Measurements from ENCODE around the gene FAM171A1.

Gene FAM171A1

GRCh38 chr10:15325944-15326284 is 45.2 kb downstream of the FAM171A1 start:
- Histone ChIP-seq H3K4me3 (ENCODE audit: low read depth in 1 of 2, low read length in 2 of 2) (no peak overlapping the region), H3K4me1 (ENCODE audit: control insufficient read depth in 1 of 2, insufficient read depth in 2 of 2, low read length in 2 of 2) (peaks cover 9 to 19% of the 10 kb centered on the region in 2 donors), H3K9me3 (ENCODE audit: control insufficient read depth in 1 of 2, low read length in 2 of 2) (no peaks in the 10 kb centered on the region), H3K27me3 (ENCODE audit: low read depth, low read length) (no peaks in the 10 kb centered on the region), H3K27ac (ENCODE audit: low read length) (no peak overlapping the region), H3K36me3 (ENCODE audit: control insufficient read depth in 1 of 2, insufficient read depth in 2 of 2, low read length in 2 of 2) (no peaks in the 10 kb centered on the region)

- Histone ChIP-seq H3K27ac (ENCODE audit: low read length) (no peak overlapping the region), H3K4me3 (ENCODE audit: low read depth in 1 of 2, low read length in 2 of 2) (no peak overlapping the region)
Measured at GRCh38 chr10:15325243-15325943, 45.7 kb downstream of the FAM171A1 start.

GRCh38 chr10:15324611-15325010 is 46.5 kb downstream of the FAM171A1 start:
- no peaks in the 10 kb centered on the region for H3K36me3 ChIP-seq (ENCODE audit: control insufficient read depth in 1 of 2, insufficient read depth in 2 of 2, low read length in 2 of 2)
- peaks cover 10 to 12% of the 10 kb centered on the region in 2 donors for H3K4me1 ChIP-seq (ENCODE audit: control insufficient read depth in 1 of 2, insufficient read depth in 2 of 2, low read length in 2 of 2)
- no peak overlapping the region for H3K4me3 ChIP-seq (ENCODE audit: low read depth in 1 of 2, low read length in 2 of 2)
- no peaks in the 10 kb centered on the region for H3K27me3 ChIP-seq (ENCODE audit: low read depth, low read length)
- H3K27ac ChIP-seq (ENCODE audit: low read length): no peak overlapping the region
- H3K9me3 ChIP-seq (ENCODE audit: control insufficient read depth in 1 of 2, low read length in 2 of 2): no peaks in the 10 kb centered on the region

More at GRCh38 chr10:15325243-15325943, 45.7 kb downstream of the FAM171A1 start:
- Histone ChIP-seq H3K36me3 (ENCODE audit: control insufficient read depth in 1 of 2, insufficient read depth in 2 of 2, low read length in 2 of 2) (no peaks in the 10 kb centered on the region), H3K4me1 (ENCODE audit: control insufficient read depth in 1 of 2, insufficient read depth in 2 of 2, low read length in 2 of 2) (peaks cover 10 to 18% of the 10 kb centered on the region in 2 donors), H3K27me3 (ENCODE audit: low read depth, low read length) (no peaks in the 10 kb centered on the region), H3K9me3 (ENCODE audit: control insufficient read depth in 1 of 2, low read length in 2 of 2) (no peaks in the 10 kb centered on the region)

- H3K9me3 ChIP-seq (ENCODE audit: control insufficient read depth in 1 of 2, low read length in 2 of 2): no peaks in the 10 kb centered on the region
- H3K27me3 ChIP-seq (ENCODE audit: low read depth, low read length): no peaks in the 10 kb centered on the region
- no peak overlapping the region for H3K4me3 ChIP-seq (ENCODE audit: low read depth in 1 of 2, low read length in 2 of 2)
- H3K4me1 ChIP-seq (ENCODE audit: control insufficient read depth in 1 of 2, insufficient read depth in 2 of 2, low read length in 2 of 2): peaks cover 10 to 12% of the 10 kb centered on the region in 2 donors
- no peak overlapping the region for H3K27ac ChIP-seq (ENCODE audit: low read length)
- H3K36me3 ChIP-seq (ENCODE audit: control insufficient read depth in 1 of 2, insufficient read depth in 2 of 2, low read length in 2 of 2): no peaks in the 10 kb centered on the region
Measured at GRCh38 chr10:15324113-15324512, 47.0 kb downstream of the FAM171A1 start.

- Histone ChIP-seq H3K36me3 (ENCODE audit: control insufficient read depth in 1 of 2, insufficient read depth in 2 of 2, low read length in 2 of 2) (no peaks in the 10 kb centered on the region), H3K27ac (ENCODE audit: low read length) (no peak overlapping the region), H3K27me3 (ENCODE audit: low read depth, low read length) (no peaks in the 10 kb centered on the region), H3K4me3 (ENCODE audit: low read depth in 1 of 2, low read length in 2 of 2) (no peak overlapping the region), H3K4me1 (ENCODE audit: control insufficient read depth in 1 of 2, insufficient read depth in 2 of 2, low read length in 2 of 2) (peaks cover 10 to 12% of the 10 kb centered on the region in 2 donors), H3K9me3 (ENCODE audit: control insufficient read depth in 1 of 2, low read length in 2 of 2) (no peaks in the 10 kb centered on the region)
Measured at GRCh38 chr10:15322356-15322755, 48.7 kb downstream of the FAM171A1 start.

- no peaks in the 10 kb centered on the region for H3K27me3 ChIP-seq (ENCODE audit: low read depth, low read length)
- H3K4me1 ChIP-seq (ENCODE audit: control insufficient read depth in 1 of 2, insufficient read depth in 2 of 2, low read length in 2 of 2): peaks cover 10 to 14% of the 10 kb centered on the region in 2 donors
- H3K4me3 ChIP-seq (ENCODE audit: low read depth in 1 of 2, low read length in 2 of 2): no peak overlapping the region
- H3K36me3 ChIP-seq (ENCODE audit: control insufficient read depth in 1 of 2, insufficient read depth in 2 of 2, low read length in 2 of 2): no peaks in the 10 kb centered on the region
- no peaks in the 10 kb centered on the region for H3K9me3 ChIP-seq (ENCODE audit: control insufficient read depth in 1 of 2, low read length in 2 of 2)
- H3K27ac ChIP-seq (ENCODE audit: low read length): no peak overlapping the region
Measured at GRCh38 chr10:15321431-15322341, 49.4 kb downstream of the FAM171A1 start.

- Histone ChIP-seq H3K9me3 (ENCODE audit: control insufficient read depth in 1 of 2, low read length in 2 of 2) (no peaks in the 10 kb centered on the region), H3K36me3 (ENCODE audit: control insufficient read depth in 1 of 2, insufficient read depth in 2 of 2, low read length in 2 of 2) (no peaks in the 10 kb centered on the region), H3K4me1 (ENCODE audit: control insufficient read depth in 1 of 2, insufficient read depth in 2 of 2, low read length in 2 of 2) (peaks cover 10 to 21% of the 10 kb centered on the region in 2 donors), H3K27me3 (ENCODE audit: low read depth, low read length) (no peaks in the 10 kb centered on the region), H3K27ac (ENCODE audit: low read length) (no peak overlapping the region), H3K4me3 (ENCODE audit: low read depth in 1 of 2, low read length in 2 of 2) (no peak overlapping the region)
Measured at GRCh38 chr10:15320522-15321203, 50.4 kb downstream of the FAM171A1 start.

- H3K9me3 ChIP-seq (ENCODE audit: control insufficient read depth in 1 of 2, low read length in 2 of 2): no peaks in the 10 kb centered on the region
Measured at GRCh38 chr10:15320118-15320517, 51.0 kb downstream of the FAM171A1 start.

GRCh38 chr10:15316871-15317464 is 54.1 kb downstream of the FAM171A1 start:
- Histone ChIP-seq H3K27me3 (ENCODE audit: low read depth, low read length) (no peaks in the 10 kb centered on the region), H3K4me1 (ENCODE audit: control insufficient read depth in 1 of 2, insufficient read depth in 2 of 2, low read length in 2 of 2) (peaks cover 10 to 32% of the 10 kb centered on the region in 2 donors), H3K27ac (ENCODE audit: low read length) (no peak overlapping the region), H3K9me3 (ENCODE audit: control insufficient read depth in 1 of 2, low read length in 2 of 2) (no peaks in the 10 kb centered on the region), H3K36me3 (ENCODE audit: control insufficient read depth in 1 of 2, insufficient read depth in 2 of 2, low read length in 2 of 2) (no peaks in the 10 kb centered on the region), H3K4me3 (ENCODE audit: low read depth in 1 of 2, low read length in 2 of 2) (no peak overlapping the region)

More at GRCh38 chr10:15320118-15320517, 51.0 kb downstream of the FAM171A1 start:
- Histone ChIP-seq H3K4me3 (ENCODE audit: low read depth in 1 of 2, low read length in 2 of 2) (no peak overlapping the region), H3K27me3 (ENCODE audit: low read depth, low read length) (no peaks in the 10 kb centered on the region), H3K27ac (ENCODE audit: low read length) (no peak overlapping the region), H3K4me1 (ENCODE audit: control insufficient read depth in 1 of 2, insufficient read depth in 2 of 2, low read length in 2 of 2) (peaks cover 10 to 21% of the 10 kb centered on the region in 2 donors), H3K36me3 (ENCODE audit: control insufficient read depth in 1 of 2, insufficient read depth in 2 of 2, low read length in 2 of 2) (no peaks in the 10 kb centered on the region)

GRCh38 chr10:15316145-15316544 is 54.9 kb downstream of the FAM171A1 start:
- no peak overlapping the region for H3K4me3 ChIP-seq (ENCODE audit: low read depth in 1 of 2, low read length in 2 of 2)
- H3K36me3 ChIP-seq (ENCODE audit: control insufficient read depth in 1 of 2, insufficient read depth in 2 of 2, low read length in 2 of 2): no peaks in the 10 kb centered on the region
- H3K27me3 ChIP-seq (ENCODE audit: low read depth, low read length): no peaks in the 10 kb centered on the region
- H3K4me1 ChIP-seq (ENCODE audit: control insufficient read depth in 1 of 2, insufficient read depth in 2 of 2, low read length in 2 of 2): peaks cover 3 to 29% of the 10 kb centered on the region in 2 donors
- H3K9me3 ChIP-seq (ENCODE audit: control insufficient read depth in 1 of 2, low read length in 2 of 2): no peaks in the 10 kb centered on the region
- H3K27ac ChIP-seq (ENCODE audit: low read length): no peak overlapping the region

GRCh38 chr10:15315286-15315685 is 55.8 kb downstream of the FAM171A1 start:
- H3K27ac ChIP-seq (ENCODE audit: low read length): no peak overlapping the region
- peaks cover 0 to 29% of the 10 kb centered on the region in 2 donors for H3K4me1 ChIP-seq (ENCODE audit: control insufficient read depth in 1 of 2, insufficient read depth in 2 of 2, low read length in 2 of 2)
- H3K27me3 ChIP-seq (ENCODE audit: low read depth, low read length): no peaks in the 10 kb centered on the region
- no peak overlapping the region for H3K4me3 ChIP-seq (ENCODE audit: low read depth in 1 of 2, low read length in 2 of 2)
- H3K36me3 ChIP-seq (ENCODE audit: control insufficient read depth in 1 of 2, insufficient read depth in 2 of 2, low read length in 2 of 2): no peaks in the 10 kb centered on the region
- H3K9me3 ChIP-seq (ENCODE audit: control insufficient read depth in 1 of 2, low read length in 2 of 2): no peaks in the 10 kb centered on the region

All from muscle layer of duodenum (tissue), 2 donors.